SJCRH30 (cell line): Measurements from ENCODE around the gene STK26. TPM values are rescaled to one million over a fixed set of nuclear protein-coding genes. Genes with fewer than 3 reads are reported as not detected.
"Not testable (repeated sequence)": the region's sequence is repeated elsewhere in the genome, so short reads cannot be mapped to it uniquely, and the experiment has no call there.

ENCODE experiments used
- DNase-seq, 2 experiments: peaks; one replicate each; pipeline ENCODE4 v3.0.0-alpha.2; 2015 to 2020
- H3K27ac ChIP-seq: fragments of 250-450 bp; sonication (Bioruptor Pico); 2 replicates; pipeline ENCODE4 v1.5.1; 2020; ENCODE audit warnings: mild to moderate bottlenecking, moderate library complexity
- H3K27me3 ChIP-seq: fragments of 250-450 bp; sonication (Bioruptor Pico); 2 replicates; pipeline ENCODE4 v1.5.1; 2020; ENCODE audit warnings: mild to moderate bottlenecking, moderate library complexity
- H3K36me3 ChIP-seq: fragments of 250-450 bp; sonication (Bioruptor Pico); 2 replicates; pipeline ENCODE4 v1.5.1; 2020; ENCODE audit warnings: mild to moderate bottlenecking, moderate library complexity
- H3K4me1 ChIP-seq: fragments of 250-450 bp; sonication (Bioruptor Pico); 2 replicates; pipeline ENCODE4 v1.5.1; 2020; ENCODE audit warnings: mild to moderate bottlenecking, moderate library complexity
- H3K4me3 ChIP-seq: fragments of 250-450 bp; sonication (Bioruptor Pico); 2 replicates; pipeline ENCODE4 v1.5.1; 2020; ENCODE audit warnings: mild to moderate bottlenecking, moderate library complexity
- H3K9me3 ChIP-seq: fragments of 250-450 bp; sonication (Bioruptor Pico); replicated peaks from 2 replicates; pipeline ENCODE4 v1.5.1; 2020; ENCODE audit warnings: mild to moderate bottlenecking, moderate library complexity
- total RNA-seq: library from RNA; depleted of rRNA; stranded (reverse); fragments of >200 nt; shearing (Covaris generic); gene quantifications from 2 replicates; pipeline ENCODE4 v1.2.3, GENCODE V29; 2014

The STK26 gene
- total RNA-seq, 1 experiment from 2014 or later: 83.3 TPM

DNA sequence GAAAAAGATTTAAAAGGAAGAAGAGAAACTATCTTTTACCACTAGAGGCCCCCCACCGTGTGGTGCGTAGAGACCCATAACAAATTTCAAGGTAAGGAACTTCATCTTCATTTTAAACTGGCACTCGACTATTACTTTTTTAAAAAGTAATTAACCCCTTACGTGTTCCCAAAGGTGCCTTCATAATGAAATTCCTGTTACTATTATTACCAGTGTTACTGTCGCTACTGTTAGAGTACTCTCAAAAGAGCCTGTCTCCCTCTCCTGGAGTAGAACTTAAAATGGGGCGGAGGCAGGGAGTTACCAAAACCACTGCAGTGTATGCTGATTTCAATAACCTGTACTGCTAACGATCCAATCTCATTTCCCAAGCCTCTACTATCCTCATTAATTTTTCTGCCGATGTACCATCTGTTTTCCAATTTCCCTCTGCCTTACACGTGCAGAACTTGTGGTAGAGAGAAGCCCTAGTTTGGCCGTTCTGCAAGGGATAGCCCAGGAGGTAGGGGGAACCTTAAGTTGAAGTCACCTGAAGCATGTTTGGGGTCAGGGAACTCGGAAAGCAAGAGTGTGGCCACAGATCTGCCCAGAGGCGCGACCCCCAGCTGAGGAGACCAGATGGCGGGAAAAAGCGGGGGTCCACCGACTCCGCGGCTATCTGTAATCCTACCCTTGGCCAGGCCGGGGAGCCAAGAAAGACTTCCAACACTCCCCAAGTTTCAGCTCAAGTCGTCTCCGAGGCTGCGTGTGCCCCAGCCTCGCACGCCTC is 720 bp upstream of the STK26 start:
- H3K4me3 ChIP-seq: peak overlapping the region; percentile 75

DNA sequence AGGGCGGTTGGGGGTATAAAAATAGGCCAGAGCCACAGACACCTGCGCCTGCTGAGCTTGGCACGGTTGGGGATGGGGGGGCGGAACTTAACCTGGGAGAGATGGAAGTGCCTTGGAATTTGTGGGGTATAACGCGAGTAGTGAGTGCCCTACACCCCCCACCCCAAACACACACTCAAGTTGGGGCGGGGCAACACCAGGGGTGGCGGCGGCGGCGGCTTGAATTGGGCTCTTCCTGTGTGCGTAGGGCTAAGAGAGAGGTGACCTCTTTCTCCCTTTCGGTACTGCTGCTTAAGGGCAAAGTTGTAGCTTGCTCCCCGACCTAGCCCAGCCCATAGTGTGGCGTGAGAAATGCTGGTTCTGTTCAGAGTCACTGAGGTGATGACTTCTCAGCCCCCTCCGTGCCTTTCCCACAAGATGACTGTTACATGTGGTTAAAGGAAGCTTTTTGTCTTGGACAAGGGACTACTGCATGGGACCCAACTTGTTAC is 839 bp downstream of the STK26 start:
- H3K27ac ChIP-seq: peak overlapping the region; percentile 75
- no peaks in the 10 kb centered on the region for H3K9me3 ChIP-seq
- H3K36me3 ChIP-seq: no peaks in the 10 kb centered on the region
- H3K4me3 ChIP-seq: peak overlapping the region; percentile 75
- H3K27me3 ChIP-seq: no peaks in the 10 kb centered on the region
- H3K4me1 ChIP-seq: no peaks in the 10 kb centered on the region
- peak; percentile 29 to 41 for DNase-seq

More for the DNA sequence above, 720 bp upstream of the STK26 start:
- DNase-seq: peak; percentile 4 to 32
- no peaks in the 10 kb centered on the region for H3K27me3 ChIP-seq
- no peaks in the 10 kb centered on the region for H3K36me3 ChIP-seq
- H3K27ac ChIP-seq: peak overlapping the region; percentile 75
- H3K9me3 ChIP-seq: no peaks in the 10 kb centered on the region
- no peaks in the 10 kb centered on the region for H3K4me1 ChIP-seq

DNA sequence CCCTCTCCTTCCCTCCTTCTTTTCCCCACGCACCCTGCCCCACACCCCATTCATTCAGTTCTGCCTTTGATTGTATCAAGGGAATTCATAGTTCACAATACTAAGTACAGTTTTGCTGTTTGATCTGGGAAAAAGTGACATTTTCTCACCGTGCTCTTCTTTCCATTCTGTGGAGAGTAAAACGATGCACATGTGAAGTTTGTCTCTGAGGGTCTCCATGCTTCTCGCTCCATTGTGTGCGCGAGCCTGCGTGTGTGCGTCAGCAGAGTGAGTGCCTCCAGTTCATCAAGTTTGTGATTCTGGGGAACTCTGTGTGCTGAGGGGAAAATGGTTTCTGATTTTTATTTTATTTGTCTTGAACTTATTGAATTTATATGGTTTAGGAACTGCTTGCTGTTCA is 1.9 kb downstream of the STK26 start:
- peak overlapping the region; percentile 42 for H3K27ac ChIP-seq

DNA sequence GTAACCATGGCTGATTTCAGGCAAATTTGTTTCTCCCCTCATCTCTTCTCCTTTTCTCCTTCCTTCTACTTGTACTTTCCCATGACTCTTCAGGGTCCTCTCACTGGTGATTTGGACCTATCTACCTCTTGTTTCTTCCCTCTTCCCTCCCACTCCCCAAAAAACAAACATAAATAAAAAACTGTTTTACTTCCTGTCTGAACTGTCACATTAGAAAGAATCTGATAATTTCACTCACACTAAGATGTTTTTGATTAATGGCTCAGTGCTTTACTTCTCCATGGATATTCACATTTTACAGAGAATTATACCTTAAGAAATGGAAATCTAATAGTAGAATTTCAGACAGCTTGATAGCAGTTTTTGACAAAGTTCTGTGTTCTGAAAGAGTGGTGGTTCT is 7.2 kb downstream of the STK26 start:
- no peak for DNase-seq
- no peak overlapping the region for H3K4me3 ChIP-seq
- no peaks in the 10 kb centered on the region for H3K9me3 ChIP-seq
- H3K4me1 ChIP-seq: no peaks in the 10 kb centered on the region
- H3K27ac ChIP-seq: no peak overlapping the region
- no peaks in the 10 kb centered on the region for H3K27me3 ChIP-seq
- no peaks in the 10 kb centered on the region for H3K36me3 ChIP-seq

More for the DNA sequence above, 1.9 kb downstream of the STK26 start:
- peak; percentile 13 to 35 for DNase-seq
- Histone ChIP-seq H3K4me3 (peak overlapping the region; percentile 75), H3K4me1 (no peaks in the 10 kb centered on the region), H3K9me3 (no peaks in the 10 kb centered on the region), H3K27me3 (no peaks in the 10 kb centered on the region), H3K36me3 (no peaks in the 10 kb centered on the region)

DNA sequence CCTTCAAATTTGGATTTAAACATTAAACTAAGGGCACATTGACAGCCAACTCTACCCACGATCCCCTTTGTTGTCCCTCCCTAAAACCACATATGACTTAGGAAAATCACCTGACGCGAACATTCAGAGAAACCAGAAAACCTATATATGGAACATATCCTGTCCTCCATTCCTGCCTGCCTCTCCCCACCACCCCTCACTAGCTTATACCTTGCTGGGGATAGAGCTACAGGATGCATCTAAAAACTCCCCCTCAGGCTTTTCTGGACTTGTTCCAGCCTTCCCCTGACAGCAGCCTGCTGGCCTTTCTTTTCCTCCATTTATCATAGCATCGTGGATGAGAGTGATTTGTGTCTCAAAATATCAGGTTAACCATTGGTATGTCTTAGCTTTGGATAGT is 8.8 kb downstream of the STK26 start:
- Histone ChIP-seq H3K27ac (no peak overlapping the region), H3K36me3 (no peaks in the 10 kb centered on the region), H3K4me1 (no peaks in the 10 kb centered on the region), H3K27me3 (no peaks in the 10 kb centered on the region), H3K4me3 (no peak overlapping the region), H3K9me3 (no peaks in the 10 kb centered on the region)
- DNase-seq: no peak

DNA sequence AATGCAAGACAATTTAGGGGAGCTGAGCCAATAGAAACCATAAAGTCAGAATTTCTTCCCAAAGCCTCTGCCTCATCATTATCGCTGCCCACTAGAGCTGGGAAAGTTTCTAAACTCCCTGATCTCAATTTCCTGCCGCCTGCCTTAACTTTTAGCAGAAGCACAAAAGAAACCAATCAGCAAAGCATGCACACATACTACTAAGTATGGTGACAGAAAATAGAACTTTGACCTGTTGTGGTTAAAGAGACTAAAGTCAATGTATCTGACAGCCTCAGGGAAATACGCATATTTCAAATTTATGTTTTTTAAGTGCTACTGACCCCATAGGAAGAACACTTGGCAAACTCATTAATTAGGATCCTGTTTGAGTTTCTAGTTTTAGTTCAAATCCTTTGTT is 10.1 kb downstream of the STK26 start:
- Histone ChIP-seq H3K27ac (no peak overlapping the region), H3K9me3 (no peaks in the 10 kb centered on the region), H3K4me1 (no peaks in the 10 kb centered on the region), H3K36me3 (no peaks in the 10 kb centered on the region), H3K4me3 (no peak overlapping the region), H3K27me3 (no peaks in the 10 kb centered on the region)
- DNase-seq: no peak

DNA sequence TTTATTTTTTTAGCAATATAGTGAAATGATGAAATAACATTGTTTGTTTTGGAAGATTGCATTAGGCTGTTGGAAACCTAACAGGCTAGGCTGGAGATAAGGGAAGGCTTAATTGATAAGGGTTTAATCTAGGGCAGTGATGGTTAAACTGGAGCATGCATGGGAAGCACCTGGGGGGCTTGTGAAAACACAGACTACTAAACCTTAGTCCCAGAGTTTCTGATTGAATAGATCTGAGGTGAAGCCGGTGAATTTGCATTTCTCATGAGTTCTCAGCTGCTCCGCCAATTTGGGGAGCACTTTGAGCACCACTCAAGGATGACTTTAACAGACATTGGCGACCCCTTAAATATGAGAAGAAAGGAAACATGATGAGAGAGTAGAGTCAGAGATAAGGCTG is 11.5 kb downstream of the STK26 start:
- Histone ChIP-seq H3K27me3 (no peaks in the 10 kb centered on the region), H3K4me1 (no peaks in the 10 kb centered on the region), H3K27ac (no peak overlapping the region), H3K9me3 (no peaks in the 10 kb centered on the region), H3K36me3 (no peaks in the 10 kb centered on the region), H3K4me3 (no peak overlapping the region)
- no peak for DNase-seq

DNA sequence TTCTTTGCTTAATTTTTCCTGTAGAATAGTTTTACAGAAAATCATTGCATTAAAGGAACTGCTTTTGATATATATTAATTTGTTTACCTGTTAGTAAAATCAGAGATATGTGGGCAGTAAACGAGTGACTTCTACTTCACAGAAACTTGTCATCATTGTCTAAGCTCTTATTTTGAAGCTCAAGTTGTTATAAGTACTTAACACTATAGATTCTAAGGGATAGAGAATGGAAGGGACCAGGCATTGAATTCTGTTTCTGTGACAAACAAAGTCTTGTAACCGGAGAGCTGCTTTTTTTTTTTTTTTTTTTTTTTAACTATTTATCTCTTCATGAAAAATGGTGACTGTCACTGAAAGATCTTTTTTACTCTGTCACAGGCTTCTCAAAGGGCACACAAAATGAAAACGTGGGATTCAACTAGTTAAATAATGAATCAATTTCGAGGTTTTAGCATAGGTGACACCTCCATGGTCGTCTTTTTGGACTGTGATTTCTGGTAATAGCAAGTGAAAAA is 14.4 kb downstream of the STK26 start:
- no peaks in the 10 kb centered on the region for H3K36me3 ChIP-seq
- H3K9me3 ChIP-seq: no peaks in the 10 kb centered on the region
- DNase-seq: no peak
- H3K4me1 ChIP-seq: no peaks in the 10 kb centered on the region
- H3K27me3 ChIP-seq: no peaks in the 10 kb centered on the region
- no peak overlapping the region for H3K27ac ChIP-seq
- no peak overlapping the region for H3K4me3 ChIP-seq

DNA sequence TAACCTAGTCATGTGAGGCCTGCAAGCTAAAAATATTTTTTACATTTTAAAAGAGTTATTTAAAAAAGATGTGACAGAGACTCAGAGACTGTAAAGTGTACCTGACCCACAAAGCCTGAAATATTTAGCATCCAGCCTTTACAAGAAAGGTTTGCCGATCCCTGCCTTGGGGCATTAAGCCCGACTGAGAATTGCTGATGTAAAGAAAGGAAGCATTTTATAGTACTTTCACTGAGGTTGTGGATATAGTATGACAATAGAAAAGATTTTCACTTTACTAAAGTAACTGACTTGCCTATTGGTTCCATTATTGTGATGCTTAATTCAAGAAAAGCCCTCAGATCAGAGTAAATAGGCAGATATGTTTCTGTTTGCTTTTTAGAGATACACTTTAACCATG is 17.0 kb downstream of the STK26 start:
- no peaks in the 10 kb centered on the region for H3K36me3 ChIP-seq
- no peaks in the 10 kb centered on the region for H3K9me3 ChIP-seq
- H3K4me3 ChIP-seq: no peak overlapping the region
- DNase-seq: no peak
- H3K27ac ChIP-seq: no peak overlapping the region
- H3K4me1 ChIP-seq: no peaks in the 10 kb centered on the region
- no peaks in the 10 kb centered on the region for H3K27me3 ChIP-seq

DNA sequence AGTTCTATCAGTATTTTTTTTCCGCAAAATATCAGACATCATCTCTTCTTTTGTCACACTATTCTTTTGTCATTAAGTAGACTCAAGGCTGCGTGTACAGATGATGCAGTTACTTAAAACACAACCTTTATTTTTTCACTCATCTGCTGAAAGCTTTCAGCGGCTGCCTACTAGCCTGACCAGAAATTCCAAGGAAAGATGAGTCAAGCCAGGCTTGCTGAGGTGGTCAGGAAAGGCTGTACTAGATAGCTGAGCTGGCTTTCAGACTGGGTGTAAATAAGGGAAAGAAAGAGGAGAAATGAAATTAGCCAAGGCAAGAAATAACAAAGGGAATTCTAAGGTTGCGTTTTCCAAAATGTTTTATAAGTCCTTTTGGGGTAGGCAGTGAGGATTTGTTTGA is 17.9 kb downstream of the STK26 start:
- DNase-seq: no peak
- Histone ChIP-seq H3K27me3 (no peaks in the 10 kb centered on the region), H3K36me3 (no peaks in the 10 kb centered on the region), H3K9me3 (no peaks in the 10 kb centered on the region), H3K4me1 (no peaks in the 10 kb centered on the region), H3K27ac (no peak overlapping the region), H3K4me3 (no peak overlapping the region)

DNA sequence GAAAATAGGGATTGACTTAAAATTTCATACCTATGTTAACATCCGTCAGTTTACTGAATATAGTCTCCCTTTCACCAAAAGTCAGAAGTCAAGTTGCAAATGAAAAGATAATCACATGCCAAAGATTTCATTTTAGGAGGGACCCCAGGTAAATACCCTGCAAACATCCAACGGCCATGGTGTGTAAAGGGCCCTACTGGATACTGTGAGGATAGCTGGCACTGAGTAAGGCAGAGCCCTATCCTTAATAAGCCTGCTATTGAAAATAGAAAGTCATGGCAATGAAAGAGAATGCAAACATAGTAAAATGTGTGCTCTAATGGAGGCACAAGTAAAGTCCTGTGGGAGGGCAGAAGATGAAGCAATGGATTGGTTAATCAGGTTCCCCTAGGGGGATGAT is 20.9 kb downstream of the STK26 start:
- Histone ChIP-seq H3K9me3 (no peaks in the 10 kb centered on the region), H3K27me3 (no peaks in the 10 kb centered on the region), H3K36me3 (no peaks in the 10 kb centered on the region), H3K27ac (no peak overlapping the region), H3K4me1 (no peaks in the 10 kb centered on the region), H3K4me3 (no peak overlapping the region)
- DNase-seq: no peak

DNA sequence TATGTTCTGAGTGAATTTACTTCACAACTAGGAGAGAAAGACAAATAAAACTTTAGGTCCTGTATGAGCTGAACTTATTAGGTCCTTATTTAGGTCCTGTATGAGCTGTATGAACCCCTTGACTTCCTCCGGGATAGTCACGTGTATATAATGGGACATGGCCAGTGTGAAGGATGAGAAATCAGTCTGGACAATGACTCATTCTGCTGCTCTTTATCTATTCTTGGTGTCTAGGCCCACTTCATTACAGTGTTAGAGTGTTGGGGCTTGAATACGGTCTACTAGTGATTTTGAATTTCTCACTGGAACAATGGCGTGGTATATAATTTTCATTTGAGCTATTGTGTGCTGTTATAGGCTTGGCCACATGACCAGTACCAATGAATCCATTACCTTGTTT is 21.9 kb downstream of the STK26 start:
- DNase-seq: no peak
- H3K36me3 ChIP-seq: no peaks in the 10 kb centered on the region

DNA sequence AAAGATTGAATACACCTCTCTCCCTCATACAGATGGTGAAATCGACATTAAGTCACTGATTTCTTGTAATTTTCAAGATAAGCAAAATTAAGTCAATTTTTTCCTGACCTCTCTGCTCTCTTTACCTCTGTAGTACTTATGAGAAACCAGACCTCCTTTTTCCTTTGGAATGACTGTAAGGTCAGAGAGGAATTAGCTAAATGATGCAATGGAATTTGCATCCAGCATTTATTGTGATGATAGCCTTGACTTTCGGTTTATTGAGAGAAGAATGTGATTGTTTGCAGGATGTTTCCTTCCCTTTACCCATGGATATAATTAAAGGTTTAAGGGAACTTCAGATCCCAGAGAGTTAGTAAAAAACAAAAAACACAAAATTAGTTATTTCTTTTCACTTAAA is 22.4 kb downstream of the STK26 start:
- H3K27ac ChIP-seq: no peak overlapping the region
- no peak overlapping the region for H3K4me3 ChIP-seq
- no peak for DNase-seq
- no peaks in the 10 kb centered on the region for H3K36me3 ChIP-seq
- no peaks in the 10 kb centered on the region for H3K9me3 ChIP-seq
- no peaks in the 10 kb centered on the region for H3K4me1 ChIP-seq
- H3K27me3 ChIP-seq: no peaks in the 10 kb centered on the region

More for the DNA sequence above, 21.9 kb downstream of the STK26 start:
- Histone ChIP-seq H3K27ac (no peak overlapping the region), H3K27me3 (no peaks in the 10 kb centered on the region), H3K4me3 (no peak overlapping the region), H3K9me3 (no peaks in the 10 kb centered on the region), H3K4me1 (no peaks in the 10 kb centered on the region)

DNA sequence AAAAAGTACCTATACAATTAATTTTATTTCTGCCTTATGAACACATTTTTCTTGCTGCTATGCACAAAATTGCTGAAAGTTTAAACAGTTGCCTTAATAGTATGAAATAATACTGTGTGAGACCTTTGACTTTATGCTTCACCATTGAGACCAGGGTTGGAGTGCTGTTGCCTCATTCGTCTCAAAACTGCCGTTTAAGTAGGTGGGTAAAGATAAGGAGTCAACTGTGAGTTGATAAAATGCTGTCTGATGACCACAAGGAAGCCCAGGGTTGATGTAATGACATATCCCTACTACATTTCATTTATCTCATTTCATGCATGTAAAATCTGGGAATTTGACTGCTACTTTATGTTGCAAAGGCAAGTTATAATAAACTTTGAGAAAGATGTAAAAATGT is 23.4 kb downstream of the STK26 start:
- Histone ChIP-seq H3K27ac (no peak overlapping the region), H3K4me3 (no peak overlapping the region)

DNA sequence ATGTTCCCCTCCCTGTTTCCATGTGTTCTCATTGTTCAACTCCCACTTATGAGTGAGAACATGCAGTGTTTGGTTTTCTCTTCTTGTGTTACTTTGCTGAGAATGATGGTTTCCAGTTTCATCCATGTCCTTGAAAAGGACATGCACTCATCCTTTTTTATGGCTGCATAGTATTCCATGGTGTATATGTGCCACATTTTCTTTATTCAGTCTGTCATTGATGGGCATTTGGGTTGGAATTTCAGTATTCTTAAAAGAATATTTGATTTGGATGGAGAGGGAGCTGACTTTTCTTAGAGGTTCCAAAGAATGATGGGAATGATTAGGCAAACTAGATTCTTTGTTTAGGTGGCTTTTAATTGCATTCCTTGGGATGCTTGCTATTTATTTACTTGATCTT is 28.7 kb downstream of the STK26 start:
- not testable (repeated sequence) for H3K4me3 ChIP-seq, H3K27ac ChIP-seq, H3K27me3 ChIP-seq, H3K36me3 ChIP-seq, H3K9me3 ChIP-seq, H3K4me1 ChIP-seq, DNase-seq

More for the DNA sequence above, 23.4 kb downstream of the STK26 start:
- no peaks in the 10 kb centered on the region for H3K9me3 ChIP-seq
- no peaks in the 10 kb centered on the region for H3K4me1 ChIP-seq
- no peaks in the 10 kb centered on the region for H3K36me3 ChIP-seq
- DNase-seq: no peak
- no peaks in the 10 kb centered on the region for H3K27me3 ChIP-seq

DNA sequence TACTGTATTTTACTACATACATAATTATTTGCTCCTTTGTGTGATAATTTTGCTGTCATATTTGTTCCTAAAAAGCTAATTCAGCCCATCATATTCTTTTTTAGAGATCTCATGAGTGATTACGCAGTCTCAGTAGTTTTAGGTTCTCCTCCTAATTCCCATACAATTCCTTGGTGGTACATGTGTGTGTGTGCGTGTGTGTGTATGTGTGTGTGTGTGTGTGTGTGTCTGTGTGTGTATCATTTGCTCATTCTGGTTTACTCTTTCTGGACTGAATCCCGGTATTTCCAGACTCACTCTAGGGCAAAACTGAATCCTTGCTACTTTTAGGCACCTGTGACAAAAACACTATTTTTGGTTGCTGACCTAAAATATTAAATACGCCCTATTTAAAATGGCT is 34.9 kb downstream of the STK26 start:
- no peaks in the 10 kb centered on the region for H3K4me1 ChIP-seq
- H3K36me3 ChIP-seq: no peaks in the 10 kb centered on the region
- no peak overlapping the region for H3K4me3 ChIP-seq
- no peak for DNase-seq
- H3K9me3 ChIP-seq: no peaks in the 10 kb centered on the region
- no peak overlapping the region for H3K27ac ChIP-seq
- H3K27me3 ChIP-seq: no peaks in the 10 kb centered on the region
